KMS-11 (cell line): ENCODE results near the gene ERICH6B.

Experiments
- H2AFZ ChIP-seq: fragments of 200-600 bp; sonication (generic); 2 replicates; pipeline ENCODE4 v1.6.1; 2016; ENCODE audit warnings: antibody characterized with exemption, mixed run types, low read depth
- H3K27ac ChIP-seq: fragments of 200-600 bp; sonication (generic); 2 replicates; pipeline ENCODE4 v1.6.1; 2016; ENCODE audit warnings: mild to moderate bottlenecking, mixed run types
- H3K27me3 ChIP-seq: fragments of 200-600 bp; sonication (generic); 2 replicates; pipeline ENCODE4 v1.6.1; 2017; ENCODE audit warnings: mild to moderate bottlenecking, low read depth, mixed run types, moderate library complexity; ENCODE audit not compliant: insufficient read depth
- H3K36me3 ChIP-seq: fragments of 200-600 bp; sonication (generic); 2 replicates; pipeline ENCODE4 v1.6.1; 2017; ENCODE audit warnings: mild to moderate bottlenecking, mixed run types; ENCODE audit not compliant: insufficient read depth
- H3K4me1 ChIP-seq: fragments of 200-600 bp; sonication (generic); 2 replicates; pipeline ENCODE4 v1.6.1; 2016; ENCODE audit warnings: mild to moderate bottlenecking, low read depth, mixed run types; ENCODE audit not compliant: poor library complexity, severe bottlenecking
- H3K4me2 ChIP-seq: fragments of 200-600 bp; sonication (generic); 2 replicates; pipeline ENCODE4 v1.7.0; 2016; ENCODE audit warnings: mild to moderate bottlenecking, mixed run types
- H3K4me3 ChIP-seq: fragments of 200-600 bp; sonication (generic); IDR thresholded peaks from 2 replicates; pipeline ENCODE4 v1.6.1; 2017; ENCODE audit warnings: low read depth, low read length, mixed read lengths; ENCODE audit not compliant: insufficient read depth
- H3K79me2 ChIP-seq: fragments of 200-600 bp; sonication (generic); 2 replicates; pipeline ENCODE4 v1.6.1; 2016; ENCODE audit warnings: low read depth, mixed run types; ENCODE audit not compliant: insufficient read depth
- H3K9ac ChIP-seq: fragments of 200-600 bp; sonication (generic); 2 replicates; pipeline ENCODE4 v1.6.1; 2016; ENCODE audit warnings: mild to moderate bottlenecking, mixed run types
- H4K20me1 ChIP-seq: fragments of 200-600 bp; sonication (generic); 2 replicates; pipeline ENCODE4 v1.6.1; 2016; ENCODE audit warnings: mild to moderate bottlenecking, mixed run types; ENCODE audit not compliant: insufficient read depth
- TF ChIP-seq, protein P1 (sequence below): fragments of 200-600 bp; sonication (generic); conservative IDR thresholded peaks from 2 replicates; pipeline ENCODE4 v1.6.1; 2017; ENCODE audit warnings: low read depth, mild to moderate bottlenecking, antibody characterized with exemption, low read length, moderate library complexity, mixed read lengths

The ERICH6B gene

DNA sequence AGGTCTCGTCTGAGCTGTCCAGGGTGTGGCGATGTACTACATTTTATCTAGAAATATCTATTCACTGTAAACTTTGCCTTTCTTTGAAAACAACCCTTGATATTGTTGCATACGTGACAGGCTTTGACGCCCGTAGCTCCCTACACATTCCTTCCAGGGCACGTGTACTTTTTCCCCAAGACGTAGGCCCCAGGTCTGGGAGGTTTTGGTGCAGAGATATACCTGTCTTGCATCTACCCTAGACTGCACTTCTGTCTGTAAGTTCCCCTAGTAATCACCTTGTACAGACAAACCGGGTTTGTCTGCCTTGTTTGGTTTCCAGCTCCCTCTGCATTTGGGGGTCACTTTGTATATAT is 69.2 kb downstream of the ERICH6B start:
- Histone ChIP-seq H3K4me1 (no peaks in the 10 kb centered on the region), H3K27me3 (no peaks in the 10 kb centered on the region), H2AFZ (no peak overlapping the region), H3K27ac (no peak overlapping the region), H3K4me3 (no peak overlapping the region), H3K4me2 (no peak overlapping the region), H4K20me1 (no peaks in the 10 kb centered on the region), H3K9ac (no peak overlapping the region), H3K79me2 (no peaks in the 10 kb centered on the region), H3K36me3 (no peaks in the 10 kb centered on the region)
- TF ChIP-seq, protein P1, sequence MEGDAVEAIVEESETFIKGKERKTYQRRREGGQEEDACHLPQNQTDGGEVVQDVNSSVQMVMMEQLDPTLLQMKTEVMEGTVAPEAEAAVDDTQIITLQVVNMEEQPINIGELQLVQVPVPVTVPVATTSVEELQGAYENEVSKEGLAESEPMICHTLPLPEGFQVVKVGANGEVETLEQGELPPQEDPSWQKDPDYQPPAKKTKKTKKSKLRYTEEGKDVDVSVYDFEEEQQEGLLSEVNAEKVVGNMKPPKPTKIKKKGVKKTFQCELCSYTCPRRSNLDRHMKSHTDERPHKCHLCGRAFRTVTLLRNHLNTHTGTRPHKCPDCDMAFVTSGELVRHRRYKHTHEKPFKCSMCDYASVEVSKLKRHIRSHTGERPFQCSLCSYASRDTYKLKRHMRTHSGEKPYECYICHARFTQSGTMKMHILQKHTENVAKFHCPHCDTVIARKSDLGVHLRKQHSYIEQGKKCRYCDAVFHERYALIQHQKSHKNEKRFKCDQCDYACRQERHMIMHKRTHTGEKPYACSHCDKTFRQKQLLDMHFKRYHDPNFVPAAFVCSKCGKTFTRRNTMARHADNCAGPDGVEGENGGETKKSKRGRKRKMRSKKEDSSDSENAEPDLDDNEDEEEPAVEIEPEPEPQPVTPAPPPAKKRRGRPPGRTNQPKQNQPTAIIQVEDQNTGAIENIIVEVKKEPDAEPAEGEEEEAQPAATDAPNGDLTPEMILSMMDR, result no peak

DNA sequence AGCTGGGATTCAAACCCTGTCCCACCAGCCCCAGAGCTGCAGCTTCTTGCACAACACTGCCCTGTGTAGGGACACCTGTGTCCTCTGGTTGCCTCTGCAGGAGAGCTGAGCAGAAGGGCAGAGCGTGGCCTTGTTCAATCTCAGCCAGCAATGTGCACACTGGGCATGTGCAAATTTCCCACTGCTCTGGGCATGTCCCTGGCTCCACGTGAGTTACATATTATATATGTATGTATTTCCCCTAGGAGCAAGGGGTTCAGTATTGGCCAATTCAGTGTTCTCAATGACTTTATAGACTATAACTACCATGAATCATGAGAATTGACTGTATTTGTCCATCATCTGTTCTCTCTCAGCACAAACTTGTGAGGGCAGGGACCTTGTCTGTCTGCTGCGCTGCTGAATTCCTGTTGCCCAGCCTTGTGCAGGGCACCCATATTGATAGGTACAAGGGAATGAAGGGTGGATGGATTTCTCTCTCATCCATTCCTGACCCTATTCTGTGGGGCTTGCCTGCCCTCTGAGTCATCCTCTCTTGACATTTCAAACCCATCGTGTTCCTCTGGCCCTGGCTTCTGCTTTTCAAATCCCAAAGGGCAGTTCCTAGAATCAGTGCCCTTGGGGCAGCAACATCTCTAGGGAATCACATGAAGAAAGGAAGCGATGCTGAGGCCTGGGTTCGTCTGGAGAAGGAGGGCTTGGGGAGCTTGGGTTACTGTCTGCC is 69.7 kb downstream of the ERICH6B start:
- H2AFZ ChIP-seq, result no peak overlapping the region
- H3K4me1 ChIP-seq, result no peaks in the 10 kb centered on the region
- H3K36me3 ChIP-seq, result no peaks in the 10 kb centered on the region
- TF ChIP-seq, protein P1, result no peak
- no peak overlapping the region for H3K27ac ChIP-seq
- H4K20me1 ChIP-seq, result no peaks in the 10 kb centered on the region
- no peaks in the 10 kb centered on the region for H3K27me3 ChIP-seq
- H3K9ac ChIP-seq, result no peak overlapping the region
- no peak overlapping the region for H3K4me2 ChIP-seq
- no peak overlapping the region for H3K4me3 ChIP-seq
- no peaks in the 10 kb centered on the region for H3K79me2 ChIP-seq

DNA sequence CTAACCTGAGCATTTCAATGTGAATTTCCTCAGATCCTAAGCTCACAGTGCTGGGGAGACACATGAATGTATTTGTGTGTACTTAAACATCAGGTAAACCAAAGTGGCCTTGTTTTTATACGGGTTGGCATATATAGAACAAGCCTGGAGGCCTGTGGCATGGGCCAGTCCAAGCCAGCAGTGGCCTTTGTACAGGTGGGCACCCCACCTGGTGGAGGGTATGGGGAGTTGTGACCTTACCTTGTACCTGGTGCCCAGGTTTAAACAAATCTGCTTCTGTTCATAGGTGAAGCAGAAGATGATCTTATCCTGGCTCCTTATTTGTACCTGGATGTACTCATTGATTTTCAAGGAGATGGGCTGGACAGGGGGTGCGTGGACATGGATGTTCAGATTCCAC is 71.0 kb downstream of the ERICH6B start:
- H3K4me2 ChIP-seq, result no peak overlapping the region
- H3K27me3 ChIP-seq, result no peaks in the 10 kb centered on the region
- H3K27ac ChIP-seq, result no peak overlapping the region
- H3K36me3 ChIP-seq, result no peaks in the 10 kb centered on the region
- H3K79me2 ChIP-seq, result no peaks in the 10 kb centered on the region
- no peak overlapping the region for H2AFZ ChIP-seq
- no peak overlapping the region for H3K9ac ChIP-seq
- no peaks in the 10 kb centered on the region for H4K20me1 ChIP-seq
- TF ChIP-seq, protein P1, result no peak
- H3K4me1 ChIP-seq, result no peaks in the 10 kb centered on the region
- no peak overlapping the region for H3K4me3 ChIP-seq

DNA sequence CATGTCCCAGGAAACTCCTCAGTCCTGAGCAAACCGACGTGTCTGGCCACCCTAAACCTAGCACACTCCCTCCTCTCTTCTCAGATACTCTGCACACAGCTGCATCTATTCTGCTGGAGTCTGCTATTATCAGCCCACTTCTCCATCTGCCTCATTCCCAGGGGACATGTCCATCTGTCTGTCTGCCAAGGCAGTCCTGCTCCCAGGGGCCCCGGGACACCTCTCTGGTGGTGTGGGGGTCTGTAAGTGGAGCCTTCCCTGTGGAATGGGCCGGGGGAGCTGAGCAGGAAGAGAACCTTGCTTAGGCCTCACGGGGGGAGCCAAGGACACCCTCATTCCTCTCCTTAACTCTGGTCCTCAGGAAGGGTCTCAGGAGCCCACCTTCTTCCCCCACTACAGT is 72.7 kb downstream of the ERICH6B start:
- Histone ChIP-seq H3K79me2 (no peaks in the 10 kb centered on the region), H3K4me2 (no peak overlapping the region), H3K9ac (no peak overlapping the region), H3K27ac (no peak overlapping the region), H4K20me1 (no peaks in the 10 kb centered on the region), H3K4me3 (no peak overlapping the region), H2AFZ (no peak overlapping the region), H3K27me3 (no peaks in the 10 kb centered on the region), H3K4me1 (no peaks in the 10 kb centered on the region), H3K36me3 (no peaks in the 10 kb centered on the region)
- TF ChIP-seq, protein P1, result no peak
